Kidney (tissue), 14 donors: ENCODE measurements around the gene CHERP. TPM values are rescaled to one million over a fixed set of nuclear protein-coding genes. Genes with fewer than 3 reads are reported as not detected.

Experiments
- DNase-seq, 5 donors: peaks; one replicate each; pipeline ENCODE4 v3.0.0-alpha.2; 2013 to 2020
- FAIRE-seq: peaks from 2 replicates; lab custom pipeline; 2012; peaks lifted over from hg19 to GRCh38; lab: Jason Lieb, UNC
- H3K27ac ChIP-seq, 2 donors: one replicate each; pipeline ENCODE4 v1.7.0; 2013; ENCODE audit warnings: low read depth in 2 of 2, low read length in 2 of 2, inconsistent platforms in 1 of 2
- H3K27me3 ChIP-seq: one replicate; pipeline ENCODE4 v1.7.1; 2013; ENCODE audit warnings: low read length, inconsistent platforms; ENCODE audit not compliant: control insufficient read depth, insufficient read depth
- H3K36me3 ChIP-seq, 3 donors: one replicate each; pipeline versions ENCODE4 v1.7.0 to v1.7.1; 2013; ENCODE audit warnings: low read length in 3 of 3, control low read depth in 1 of 3, inconsistent platforms in 1 of 3; ENCODE audit not compliant: insufficient read depth in 3 of 3, control insufficient read depth in 2 of 3
- H3K4me1 ChIP-seq, 3 donors: one replicate each; pipeline versions ENCODE4 v1.7.0 to v1.7.1; 2013; ENCODE audit warnings: low read length in 3 of 3, inconsistent platforms in 1 of 3, low read depth in 1 of 3; ENCODE audit not compliant: control insufficient read depth in 2 of 3, insufficient read depth in 2 of 3
- H3K4me3 ChIP-seq, 3 donors: one replicate each; pipeline versions ENCODE4 v1.7.0 to v1.8.1; 2013; ENCODE audit warnings: low read length in 3 of 3, control low read depth in 1 of 3, inconsistent platforms in 1 of 3
- H3K9ac ChIP-seq, 3 donors: one replicate each; pipeline versions ENCODE4 v1.7.0 to v1.7.1; 2013; ENCODE audit warnings: low read length in 3 of 3, control low read depth in 1 of 3, inconsistent platforms in 1 of 3
- H3K9me3 ChIP-seq, 3 donors: one replicate each; pipeline versions ENCODE4 v1.7.0 to v1.7.1; 2013; ENCODE audit warnings: low read length in 3 of 3, control low read depth in 1 of 3, inconsistent platforms in 1 of 3; ENCODE audit not compliant: control insufficient read depth in 2 of 3, insufficient read depth in 1 of 3
- intact Hi-C: fragments of 100-400 bp; cut with DNase I; formaldehyde crosslinking; loops from one replicate; pipeline ENCODE4 v1.11.1; 2022
- polyA plus RNA-seq: library from polyadenylated mRNA; stranded (reverse); fragments of 350-450 nt; fragmentation: Illumina TruSeq; extraction: RNeasy Lipid Tissue Mini Kit (QIAGEN cat#74804); gene quantifications from one replicate; pipeline ENCODE4 v1.2.3, GENCODE V29; 2014; ENCODE audit warnings: low read depth, low replicate concordance; ENCODE audit not compliant: insufficient read depth
- total RNA-seq: library from RNA; stranded (reverse); fragmentation: NEBNext Ultra II Directional; extraction: Animal tissue kit (Norgen Biotek cat#: 25700); gene quantifications from one replicate; pipeline ENCODE4 v1.2.1, GENCODE V29; 2021
- TF ChIP-seq, protein P1 (sequence below): IDR thresholded peaks from 3 replicates; pipeline ENCODE4 v1.5.1; 2012; ENCODE audit warnings: mild to moderate bottlenecking, moderate library complexity, borderline replicate concordance; ENCODE audit not compliant: insufficient read depth; ENCODE audit errors: extremely low read depth
- donor health status: control.
- donor health status: control.
- donor health status: control.
- donor health status: control.
- donor health status: control.
- donor health status: DM: yes; HTN: yes; CAD: no.
- donor health status: Normal renal cell carcinoma (clear cell type).

The CHERP gene
- total and polyA plus RNA-seq, 2 donors from 2014 or later, result 14.6 to 37.2 TPM

- TF ChIP-seq, protein P1, sequence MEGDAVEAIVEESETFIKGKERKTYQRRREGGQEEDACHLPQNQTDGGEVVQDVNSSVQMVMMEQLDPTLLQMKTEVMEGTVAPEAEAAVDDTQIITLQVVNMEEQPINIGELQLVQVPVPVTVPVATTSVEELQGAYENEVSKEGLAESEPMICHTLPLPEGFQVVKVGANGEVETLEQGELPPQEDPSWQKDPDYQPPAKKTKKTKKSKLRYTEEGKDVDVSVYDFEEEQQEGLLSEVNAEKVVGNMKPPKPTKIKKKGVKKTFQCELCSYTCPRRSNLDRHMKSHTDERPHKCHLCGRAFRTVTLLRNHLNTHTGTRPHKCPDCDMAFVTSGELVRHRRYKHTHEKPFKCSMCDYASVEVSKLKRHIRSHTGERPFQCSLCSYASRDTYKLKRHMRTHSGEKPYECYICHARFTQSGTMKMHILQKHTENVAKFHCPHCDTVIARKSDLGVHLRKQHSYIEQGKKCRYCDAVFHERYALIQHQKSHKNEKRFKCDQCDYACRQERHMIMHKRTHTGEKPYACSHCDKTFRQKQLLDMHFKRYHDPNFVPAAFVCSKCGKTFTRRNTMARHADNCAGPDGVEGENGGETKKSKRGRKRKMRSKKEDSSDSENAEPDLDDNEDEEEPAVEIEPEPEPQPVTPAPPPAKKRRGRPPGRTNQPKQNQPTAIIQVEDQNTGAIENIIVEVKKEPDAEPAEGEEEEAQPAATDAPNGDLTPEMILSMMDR, result no peak
- Histone ChIP-seq H3K9me3 (no peaks in the 10 kb centered on the region), H3K9ac (no peak overlapping the region), H3K4me1 (no peaks in the 10 kb centered on the region), H3K4me3 (no peak overlapping the region), H3K27ac (no peak overlapping the region), H3K36me3 (peaks cover 5 to 55% (median 22%) of the 10 kb centered on the region in 3 donors), H3K27me3 (no peaks in the 10 kb centered on the region)
- DNase-seq (no peak), FAIRE-seq (no peak)
- intact Hi-C loops, result no loop called here
These were observed 24.2 kb downstream of the CHERP start for GRCh38 chr19:16518061-16518460.

- Histone ChIP-seq H3K27me3 (no peaks in the 10 kb centered on the region), H3K27ac (no peak overlapping the region), H3K4me3 (no peak overlapping the region), H3K9me3 (no peaks in the 10 kb centered on the region), H3K4me1 (no peaks in the 10 kb centered on the region), H3K9ac (no peak overlapping the region), H3K36me3 (peaks cover 3 to 52% (median 19%) of the 10 kb centered on the region in 3 donors)
- DNase-seq (no peak), FAIRE-seq (no peak)
- intact Hi-C loops, result no loop called here
- TF ChIP-seq, protein P1, result no peak
These were observed 25.2 kb downstream of the CHERP start for GRCh38 chr19:16516923-16517610.

- H3K9me3 ChIP-seq, result no peaks in the 10 kb centered on the region
- TF ChIP-seq, protein P1, result no peak
These were observed 25.9 kb downstream of the CHERP start for GRCh38 chr19:16516381-16516780.

More at GRCh38 chr19:16516381-16516780, 25.9 kb downstream of the CHERP start:
- intact Hi-C loops, result no loop called here
- peaks cover 3 to 48% (median 19%) of the 10 kb centered on the region in 3 donors for H3K36me3 ChIP-seq
- FAIRE-seq (no peak), DNase-seq (no peak)
- H3K4me1 ChIP-seq, result no peaks in the 10 kb centered on the region
- no peak overlapping the region for H3K4me3 ChIP-seq
- H3K9ac ChIP-seq, result no peak overlapping the region
- no peak overlapping the region for H3K27ac ChIP-seq
- no peaks in the 10 kb centered on the region for H3K27me3 ChIP-seq
